LNCaP clone FGC (cell line): ENCODE measurements around the gene MUC4.

Source experiments
- DNase-seq: peaks from one replicate; pipeline ENCODE4 v3.0.0-alpha.2; 2011; ENCODE audit warnings: low read depth
- H3K4me3 ChIP-seq: 2 replicates; pipeline ENCODE4 v1.5.1; 2011; ENCODE audit warnings: mild to moderate bottlenecking, low read depth, low read length, control low read depth
- TF ChIP-seq, protein P1 (sequence below): IDR thresholded peaks from 2 replicates; pipeline ENCODE4 v1.5.1; 2012; ENCODE audit warnings: mild to moderate bottlenecking; ENCODE audit not compliant: control insufficient read depth, insufficient read depth; ENCODE audit errors: extremely low read depth

MUC4 gene

DNA sequence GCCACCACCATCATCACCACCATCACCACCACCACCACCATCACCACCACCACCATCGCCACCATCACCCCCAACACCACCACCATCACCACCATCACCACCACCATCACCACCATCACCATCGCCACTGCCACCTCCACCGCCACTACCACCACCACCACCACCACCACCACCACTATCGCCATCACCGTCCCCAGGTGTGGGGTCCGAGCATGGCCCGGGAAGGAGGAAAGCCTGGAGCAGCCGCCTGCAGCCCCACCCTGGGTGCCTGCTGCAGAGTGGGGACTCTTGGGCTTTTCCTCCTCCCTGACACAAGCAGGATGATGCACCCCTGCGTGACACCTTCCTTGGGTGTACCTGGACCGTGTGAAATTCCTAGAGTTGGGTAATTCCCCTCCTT is 43.9 kb downstream of the MUC4 start:
- no peak for DNase-seq
- H3K4me3 ChIP-seq, result no peak overlapping the region
- TF ChIP-seq, protein P1, sequence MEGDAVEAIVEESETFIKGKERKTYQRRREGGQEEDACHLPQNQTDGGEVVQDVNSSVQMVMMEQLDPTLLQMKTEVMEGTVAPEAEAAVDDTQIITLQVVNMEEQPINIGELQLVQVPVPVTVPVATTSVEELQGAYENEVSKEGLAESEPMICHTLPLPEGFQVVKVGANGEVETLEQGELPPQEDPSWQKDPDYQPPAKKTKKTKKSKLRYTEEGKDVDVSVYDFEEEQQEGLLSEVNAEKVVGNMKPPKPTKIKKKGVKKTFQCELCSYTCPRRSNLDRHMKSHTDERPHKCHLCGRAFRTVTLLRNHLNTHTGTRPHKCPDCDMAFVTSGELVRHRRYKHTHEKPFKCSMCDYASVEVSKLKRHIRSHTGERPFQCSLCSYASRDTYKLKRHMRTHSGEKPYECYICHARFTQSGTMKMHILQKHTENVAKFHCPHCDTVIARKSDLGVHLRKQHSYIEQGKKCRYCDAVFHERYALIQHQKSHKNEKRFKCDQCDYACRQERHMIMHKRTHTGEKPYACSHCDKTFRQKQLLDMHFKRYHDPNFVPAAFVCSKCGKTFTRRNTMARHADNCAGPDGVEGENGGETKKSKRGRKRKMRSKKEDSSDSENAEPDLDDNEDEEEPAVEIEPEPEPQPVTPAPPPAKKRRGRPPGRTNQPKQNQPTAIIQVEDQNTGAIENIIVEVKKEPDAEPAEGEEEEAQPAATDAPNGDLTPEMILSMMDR, result no peak

DNA sequence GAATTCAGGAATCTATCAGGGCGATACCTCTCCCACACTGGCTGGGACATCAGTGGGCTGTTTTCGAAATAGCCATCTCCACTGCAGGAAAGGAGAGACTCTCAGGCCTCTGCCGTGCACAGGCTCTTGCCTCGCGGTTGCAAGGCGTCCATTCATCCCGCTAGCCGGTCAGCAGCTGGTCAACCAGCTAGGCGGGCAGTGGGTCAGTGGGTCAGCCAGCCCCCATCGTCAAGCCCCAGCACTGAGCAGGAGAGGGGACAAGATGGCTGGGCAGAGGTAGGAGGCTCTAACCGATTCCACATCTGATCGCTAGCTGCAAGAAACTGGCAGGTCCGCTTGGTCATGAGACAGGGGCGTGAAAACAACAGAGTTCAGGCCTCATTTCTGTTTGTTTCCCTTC is 45.1 kb downstream of the MUC4 start:
- TF ChIP-seq, protein P1, result no peak
- no peak for DNase-seq
- H3K4me3 ChIP-seq, result no peak overlapping the region

DNA sequence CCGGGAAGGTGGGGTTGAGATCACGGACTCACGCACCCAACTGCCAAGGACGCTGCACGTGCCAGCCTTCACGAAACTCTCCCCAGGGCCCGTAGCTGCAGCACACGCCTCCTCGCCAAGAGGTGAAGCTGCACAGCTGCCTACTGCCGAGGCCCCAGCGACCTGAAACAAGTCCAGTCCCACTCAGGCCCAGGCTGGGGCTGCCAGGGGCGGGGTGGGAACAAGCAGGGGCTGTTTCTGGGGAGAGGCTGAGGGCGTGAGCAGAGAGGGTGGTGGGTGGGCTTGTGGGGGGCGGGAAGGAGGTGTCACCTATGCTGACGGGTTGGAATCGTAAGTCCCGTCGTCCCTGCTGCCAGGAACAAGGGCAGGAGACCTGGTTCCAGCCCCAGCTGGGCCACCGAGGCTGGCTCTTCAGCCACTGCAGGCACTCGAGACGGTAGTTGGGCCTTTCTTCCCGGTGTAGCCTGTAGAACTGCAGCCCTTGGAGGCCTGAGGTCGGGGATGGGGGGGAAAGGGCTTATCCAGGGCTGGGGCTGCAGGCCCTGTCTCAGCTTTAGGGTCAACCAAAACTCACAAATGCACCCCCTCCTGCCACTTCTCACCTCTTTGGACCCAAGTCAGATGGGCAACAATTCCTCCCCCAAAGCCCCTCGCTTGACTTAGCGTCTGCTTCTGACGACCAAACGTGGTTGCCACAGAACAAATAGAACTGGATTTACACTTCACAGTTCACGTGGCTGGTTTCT is 46.6 kb downstream of the MUC4 start:
- TF ChIP-seq, protein P1, result no peak
- DNase-seq, result no peak

DNA sequence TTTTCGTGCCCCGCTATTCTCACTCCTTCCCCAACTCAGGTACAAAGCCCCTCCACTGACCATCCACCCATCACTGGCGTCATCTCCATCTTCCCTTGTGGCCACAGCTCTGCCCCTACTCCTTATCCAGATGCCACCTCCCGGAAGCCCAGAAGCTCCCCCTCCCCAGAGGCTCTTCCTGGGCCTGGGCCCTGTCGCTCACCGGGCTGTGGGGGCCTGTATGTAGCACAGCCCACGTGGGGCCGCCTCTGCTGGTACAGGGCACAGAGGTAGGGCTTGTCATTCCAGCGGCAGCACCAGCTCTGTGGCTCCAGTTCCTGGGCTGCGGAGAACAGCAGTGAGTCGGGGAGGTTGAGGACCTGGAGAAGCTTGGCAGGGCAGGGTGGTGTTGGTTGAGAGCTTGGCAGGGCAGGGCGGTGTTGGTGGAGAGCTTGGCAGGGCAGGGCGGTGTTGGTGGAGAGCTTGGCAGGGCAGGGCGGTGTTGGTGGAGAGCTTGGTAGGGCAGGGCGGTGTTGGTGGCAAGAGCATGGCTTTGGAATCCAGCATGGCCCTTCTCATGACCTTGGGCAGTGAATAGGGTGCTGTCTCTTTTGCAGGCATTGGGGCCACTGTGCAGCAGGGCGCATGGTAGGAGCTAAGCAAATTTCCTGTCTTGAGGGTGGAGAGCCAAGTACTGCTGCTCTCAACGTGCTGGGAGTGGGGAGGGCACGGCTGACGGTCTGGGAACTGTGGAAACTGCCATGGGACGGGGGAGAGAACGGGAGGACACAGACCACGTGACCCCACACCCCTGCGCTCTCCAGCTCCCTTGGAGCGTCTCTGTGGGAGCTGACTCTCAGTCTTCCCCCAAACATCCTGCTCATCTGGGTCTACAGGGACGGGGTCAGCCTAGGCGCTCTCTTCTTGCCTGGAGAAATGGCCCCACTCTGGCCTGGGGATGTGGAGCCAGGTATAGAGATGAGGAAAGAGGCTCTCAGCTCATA is 47.6 kb downstream of the MUC4 start:
- no peak for DNase-seq
- TF ChIP-seq, protein P1, result no peak
- no peak overlapping the region for H3K4me3 ChIP-seq

More for the DNA sequence above, 46.6 kb downstream of the MUC4 start:
- H3K4me3 ChIP-seq, result no peak overlapping the region

DNA sequence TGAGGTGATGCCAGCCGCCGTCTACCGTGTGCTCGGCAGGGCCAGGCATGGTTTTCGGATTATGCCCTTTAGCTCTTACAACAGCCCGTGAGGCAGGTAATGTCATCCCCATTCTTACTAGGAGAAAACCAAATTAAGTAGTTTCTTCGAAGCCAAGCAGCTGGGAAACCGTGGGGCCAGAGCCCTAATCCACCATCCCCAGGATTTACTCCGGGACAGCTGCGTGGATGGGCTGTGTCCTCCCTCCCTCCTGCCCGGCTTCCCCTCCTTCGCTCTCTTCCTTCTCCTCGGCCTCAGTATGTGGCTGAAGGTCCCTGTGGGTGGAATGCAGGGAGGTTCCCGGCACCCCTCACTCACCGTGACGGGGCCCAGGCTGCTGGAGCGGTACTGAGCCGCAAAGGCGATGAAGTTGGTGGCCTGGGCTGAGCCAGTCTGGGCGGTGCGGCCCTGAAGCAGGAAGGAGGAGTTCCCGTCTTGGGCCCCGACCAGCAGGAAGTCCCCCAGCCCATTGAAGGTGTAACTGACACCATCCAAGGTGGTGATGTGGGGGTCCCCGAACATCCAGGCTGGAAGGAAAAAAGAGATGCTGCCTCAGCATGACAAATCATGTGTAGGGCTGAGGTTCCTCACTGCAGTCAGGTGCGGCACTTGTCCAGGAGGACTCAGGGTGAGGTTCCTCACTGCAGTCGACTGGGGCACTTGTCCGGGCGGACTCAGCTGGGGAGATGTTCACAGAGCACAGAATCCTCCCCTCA is 48.5 kb downstream of the MUC4 start:
- TF ChIP-seq, protein P1, result no peak
- no peak overlapping the region for H3K4me3 ChIP-seq
- DNase-seq, result no peak

DNA sequence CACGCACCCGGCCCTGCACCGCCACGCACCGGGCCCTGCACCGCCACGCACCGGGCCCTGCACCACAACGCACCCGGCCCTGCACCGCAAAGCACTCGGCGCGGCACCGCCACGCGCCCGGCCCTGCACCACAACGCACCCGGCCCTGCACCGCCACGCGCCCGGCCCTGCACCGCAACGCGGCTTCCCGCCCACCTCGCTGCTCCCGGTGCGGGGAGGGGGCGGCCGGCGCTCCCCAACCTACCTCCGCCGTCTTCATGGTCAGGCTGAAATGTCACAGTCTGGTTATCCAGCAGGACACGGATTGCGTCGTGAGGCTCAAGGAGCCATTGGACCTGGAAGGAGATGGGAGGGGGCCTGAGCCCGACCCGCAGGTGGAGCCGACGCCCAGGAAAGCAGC is 49.1 kb downstream of the MUC4 start:
- no peak overlapping the region for H3K4me3 ChIP-seq
- TF ChIP-seq, protein P1, result no peak
- DNase-seq, result no peak
